Tongue (tissue), 2 donors: Measurements from ENCODE around the gene DST. TPM values are rescaled to one million over a fixed set of nuclear protein-coding genes. Genes with fewer than 3 reads are reported as not detected.
A peak's percentile ranks its signal among the peaks of the same experiment; 100 is the strongest.

Experiments used
- DNase-seq: peaks from one replicate; pipeline ENCODE4 v3.0.0-alpha.2; 2015
- total RNA-seq: library from RNA; depleted of rRNA; stranded (reverse); fragments of >200 nt; gene quantifications from one replicate; pipeline ENCODE4 v1.2.3, GENCODE V29; 2014

The DST gene
- total RNA-seq, 1 donor from 2014 or later = 589 TPM

- DNase-seq = no peak
Observed at GRCh38 chr6:56433119-56433518, 209.6 kb downstream of the DST start.

GRCh38 chr6:56432194-56432593 lies 210.5 kb downstream of the DST start:
- DNase-seq = no peak

- DNase-seq = no peak
Observed at GRCh38 chr6:56430629-56431600, 211.8 kb downstream of the DST start.

GRCh38 chr6:56424542-56425083 lies 218.1 kb downstream of the DST start:
- DNase-seq = no peak

GRCh38 chr6:56424064-56424463 lies 218.6 kb downstream of the DST start:
- no peak for DNase-seq

GRCh38 chr6:56420296-56420695 lies 222.4 kb downstream of the DST start:
- DNase-seq = no peak

- peak; percentile 34 for DNase-seq
Observed at GRCh38 chr6:56419191-56419590, 223.5 kb downstream of the DST start.

GRCh38 chr6:56417823-56418222 lies 224.9 kb downstream of the DST start:
- DNase-seq = no peak

- DNase-seq = no peak
Observed at GRCh38 chr6:56416247-56416646, 226.4 kb downstream of the DST start.

- DNase-seq = no peak
Observed at GRCh38 chr6:56408976-56409375, 233.7 kb downstream of the DST start.
